GM12865 (cell line): ENCODE results near the gene CACNA2D4.

Experiments used
- DNase-seq: peaks from one replicate; pipeline ENCODE4 v3.0.0; 2010; ENCODE audit warnings: low read depth
- H3K4me3 ChIP-seq: 2 replicates; pipeline ENCODE4 v1.5.1; 2011; ENCODE audit warnings: mild to moderate bottlenecking, low read depth, low read length, control low read depth
- TF ChIP-seq, protein P1 (sequence below): IDR thresholded peaks from 2 replicates; pipeline ENCODE4 v1.5.1; 2011; ENCODE audit warnings: low read length, control low read depth, low read depth, inconsistent platforms; ENCODE audit not compliant: insufficient read depth; ENCODE audit errors: missing control alignments

Gene CACNA2D4

DNA sequence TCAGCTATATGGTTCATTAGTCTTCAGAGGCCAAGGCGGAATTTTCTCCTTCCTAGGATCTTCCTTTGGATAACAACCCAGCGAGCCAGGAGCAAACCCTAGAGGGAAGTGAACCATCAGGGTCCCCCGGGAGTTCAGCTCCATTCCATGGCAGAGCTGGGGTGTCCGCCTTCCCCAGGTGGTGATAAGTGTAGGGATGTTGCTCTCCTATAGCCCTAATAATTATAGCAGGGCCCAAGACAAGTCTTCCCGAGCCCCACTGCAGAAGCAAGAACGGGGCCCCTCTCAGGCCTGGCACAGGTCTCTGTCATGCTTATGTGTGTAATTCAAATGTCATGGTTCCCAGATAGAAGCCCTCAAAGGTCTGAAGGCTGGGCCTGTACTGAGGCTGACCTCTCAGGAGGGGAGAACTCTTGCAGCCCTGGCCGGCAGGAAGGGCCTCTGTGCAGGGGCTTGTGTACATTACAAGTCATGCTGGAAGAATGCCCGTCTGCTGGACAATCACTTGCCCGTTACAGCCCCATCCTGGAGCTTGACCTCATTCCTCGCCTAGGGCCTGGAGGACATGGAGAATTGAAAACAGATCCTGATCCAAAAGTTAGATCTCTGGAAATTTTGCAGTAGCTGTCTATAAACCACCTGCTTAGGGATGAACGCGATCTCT, 80.8 kb downstream of the CACNA2D4 start:
- H3K4me3 ChIP-seq = no peak overlapping the region
- DNase-seq = no peak
- TF ChIP-seq, protein P1, sequence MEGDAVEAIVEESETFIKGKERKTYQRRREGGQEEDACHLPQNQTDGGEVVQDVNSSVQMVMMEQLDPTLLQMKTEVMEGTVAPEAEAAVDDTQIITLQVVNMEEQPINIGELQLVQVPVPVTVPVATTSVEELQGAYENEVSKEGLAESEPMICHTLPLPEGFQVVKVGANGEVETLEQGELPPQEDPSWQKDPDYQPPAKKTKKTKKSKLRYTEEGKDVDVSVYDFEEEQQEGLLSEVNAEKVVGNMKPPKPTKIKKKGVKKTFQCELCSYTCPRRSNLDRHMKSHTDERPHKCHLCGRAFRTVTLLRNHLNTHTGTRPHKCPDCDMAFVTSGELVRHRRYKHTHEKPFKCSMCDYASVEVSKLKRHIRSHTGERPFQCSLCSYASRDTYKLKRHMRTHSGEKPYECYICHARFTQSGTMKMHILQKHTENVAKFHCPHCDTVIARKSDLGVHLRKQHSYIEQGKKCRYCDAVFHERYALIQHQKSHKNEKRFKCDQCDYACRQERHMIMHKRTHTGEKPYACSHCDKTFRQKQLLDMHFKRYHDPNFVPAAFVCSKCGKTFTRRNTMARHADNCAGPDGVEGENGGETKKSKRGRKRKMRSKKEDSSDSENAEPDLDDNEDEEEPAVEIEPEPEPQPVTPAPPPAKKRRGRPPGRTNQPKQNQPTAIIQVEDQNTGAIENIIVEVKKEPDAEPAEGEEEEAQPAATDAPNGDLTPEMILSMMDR = no peak

DNA sequence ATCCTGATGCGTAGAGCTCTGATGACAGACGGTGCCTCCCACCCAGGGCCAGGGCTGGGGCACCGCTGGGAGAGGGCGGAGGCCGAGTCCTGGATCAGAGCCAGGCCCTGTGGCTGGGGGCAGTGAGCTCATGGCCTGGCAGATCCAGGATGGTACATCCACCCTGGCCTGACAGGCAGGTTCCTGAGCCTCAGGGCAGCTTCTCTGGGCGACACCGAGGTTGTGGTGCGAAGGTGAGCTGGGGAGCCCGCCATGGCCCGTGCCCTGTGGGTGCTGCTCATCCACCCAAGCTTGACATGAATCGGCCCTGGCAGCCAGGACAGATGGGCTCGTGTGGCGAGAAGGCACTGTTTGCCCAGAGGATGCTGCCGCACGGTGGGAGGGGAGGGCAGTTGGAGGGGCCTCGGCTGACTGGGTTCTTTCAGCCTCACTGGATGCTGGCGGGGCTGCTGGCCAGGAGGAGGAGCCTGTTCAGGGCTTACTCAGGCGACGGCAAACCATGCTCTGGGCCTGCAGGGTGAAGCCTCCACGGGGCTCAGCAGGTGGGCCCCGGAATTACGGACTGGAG, 81.5 kb downstream of the CACNA2D4 start:
- DNase-seq = no peak
- TF ChIP-seq, protein P1 = no peak

GRCh38 chr12:1836241-1836803, 82.1 kb downstream of the CACNA2D4 start:
- no peak overlapping the region for H3K4me3 ChIP-seq
- TF ChIP-seq, protein P1 = no peak
- no peak for DNase-seq

More for the DNA sequence above, 81.5 kb downstream of the CACNA2D4 start:
- H3K4me3 ChIP-seq = no peak overlapping the region

DNA sequence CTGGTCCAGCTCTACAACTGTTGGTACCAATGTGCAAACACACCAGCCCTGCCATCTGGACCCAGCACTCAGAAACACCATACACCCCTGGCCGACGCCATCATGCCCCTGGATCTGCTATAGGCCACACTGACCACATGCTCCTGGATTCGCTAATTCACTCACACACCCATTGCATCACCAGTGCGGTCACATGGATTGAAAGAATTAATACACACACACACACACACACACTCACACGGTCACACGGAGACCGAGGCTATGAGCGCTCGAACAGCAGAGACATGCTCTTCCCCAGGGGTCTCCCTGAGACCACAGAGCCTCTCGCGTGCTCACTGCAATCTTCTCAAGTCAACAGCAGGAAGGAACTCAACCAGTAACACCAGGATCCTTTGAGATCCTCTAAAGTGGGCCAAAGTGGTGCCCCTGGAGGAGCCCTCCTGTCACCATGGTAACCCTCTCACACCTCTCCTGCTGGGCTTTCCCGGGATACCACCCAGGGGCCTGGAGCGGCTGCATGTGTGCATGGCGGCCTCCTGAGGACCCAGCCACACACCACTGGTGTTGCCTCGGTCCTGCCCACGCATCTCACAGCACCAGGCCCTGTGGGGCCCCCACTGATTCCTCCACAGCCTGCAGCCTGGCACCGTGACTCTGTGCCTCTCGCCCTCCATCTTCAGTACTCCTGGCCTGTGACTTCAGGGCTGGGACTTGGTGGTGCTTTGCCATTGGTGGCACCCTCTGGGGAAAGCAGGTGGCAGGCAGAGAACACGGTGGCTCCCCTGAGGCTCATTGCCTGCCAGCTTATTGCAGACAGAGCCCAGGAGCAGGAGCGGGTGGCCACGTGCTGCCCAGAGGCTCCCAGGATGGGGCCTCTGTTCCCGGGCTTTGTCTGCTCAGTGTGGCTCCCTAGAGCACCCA, 83.0 kb downstream of the CACNA2D4 start:
- no peak for DNase-seq
- TF ChIP-seq, protein P1 = no peak
- H3K4me3 ChIP-seq = no peak overlapping the region

DNA sequence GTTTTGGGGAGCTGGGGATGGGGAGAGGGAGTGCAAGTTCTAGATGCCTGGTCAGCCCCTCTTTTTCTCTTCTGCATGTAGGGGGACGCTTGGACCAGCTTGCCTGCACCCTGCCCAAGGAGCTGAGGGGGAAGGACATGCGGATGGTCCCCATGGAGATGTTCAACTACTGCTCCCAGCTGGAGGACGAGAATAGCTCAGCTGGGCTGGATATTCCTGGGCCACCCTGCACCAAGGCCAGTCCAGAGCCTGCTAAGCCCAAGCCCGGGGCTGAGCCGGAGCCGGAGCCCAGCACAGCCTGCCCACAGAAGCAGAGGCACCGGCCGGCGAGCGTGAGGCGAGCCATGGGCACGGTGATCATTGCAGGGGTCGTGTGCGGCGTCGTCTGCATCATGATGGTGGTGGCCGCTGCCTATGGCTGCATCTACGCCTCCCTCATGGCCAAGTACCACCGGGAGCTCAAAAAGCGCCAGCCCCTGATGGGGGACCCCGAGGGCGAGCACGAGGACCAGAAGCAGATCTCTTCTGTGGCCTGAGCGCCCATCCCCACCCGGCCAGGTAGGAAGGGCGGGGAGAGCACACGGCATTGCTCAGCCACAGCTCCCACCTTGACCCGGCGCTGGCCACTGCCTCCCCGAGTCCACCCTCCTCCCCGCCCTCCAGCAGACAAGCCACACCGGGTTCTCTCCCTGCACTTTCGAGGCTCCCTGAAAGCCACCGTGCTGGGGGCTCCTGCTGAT, 84.1 kb downstream of the CACNA2D4 start:
- TF ChIP-seq, protein P1 = no peak
- H3K4me3 ChIP-seq = no peak overlapping the region
- DNase-seq = no peak

DNA sequence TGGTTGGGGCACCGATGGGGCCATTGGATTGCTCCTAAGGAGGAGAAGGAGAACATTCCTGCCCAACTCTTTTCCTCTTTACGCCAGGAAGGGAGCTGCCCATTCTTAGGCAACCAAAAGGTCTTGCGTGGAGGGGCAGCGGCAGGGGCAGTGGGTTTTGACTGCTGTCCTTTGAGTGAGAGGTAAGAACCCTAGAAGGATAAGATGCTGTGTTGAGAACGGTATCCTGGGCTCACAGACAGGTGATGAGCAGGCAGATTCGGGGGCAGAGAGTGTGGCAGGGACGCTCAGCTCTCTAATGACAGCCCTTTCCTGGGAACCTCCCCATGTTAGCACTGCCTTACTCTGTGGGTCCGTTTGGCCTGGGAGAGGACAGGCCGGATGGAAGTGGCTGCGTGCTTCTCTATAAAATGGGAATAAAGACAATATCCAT, 84.8 kb downstream of the CACNA2D4 start:
- H3K4me3 ChIP-seq = no peak overlapping the region
- DNase-seq = no peak
- TF ChIP-seq, protein P1 = no peak
